Prostate gland (tissue), 2 donors: Measurements from ENCODE around the gene PRKAA2. TPM values are rescaled to one million over a fixed set of nuclear protein-coding genes. Genes with fewer than 3 reads are reported as not detected.

ENCODE experiments used
- DNase-seq: peaks from one replicate; pipeline ENCODE4 v3.0.0-alpha.2; 2019; ENCODE audit warnings: low spot score
- H3K27ac ChIP-seq, 2 donors: fragments of 200-600 bp; sonication (generic); 2 replicates each; pipeline ENCODE4 v1.5.1; 2017 to 2019
- H3K27me3 ChIP-seq: fragments of 200-600 bp; sonication (generic); replicated peaks from 2 replicates; pipeline ENCODE4 v1.5.1; 2019; ENCODE audit not compliant: insufficient read depth
- H3K36me3 ChIP-seq, 2 donors: fragments of 200-600 bp; sonication (generic); 1 replicate in 1 of 2; 2 replicates in 1 of 2; pipeline versions ENCODE4 v1.5.1 to v1.8.1; 2017 to 2019
- H3K4me1 ChIP-seq: fragments of 200-600 bp; sonication (generic); replicated peaks from 2 replicates; pipeline ENCODE4 v1.5.1; 2019
- H3K4me3 ChIP-seq, 2 donors: fragments of 200-600 bp; sonication (generic); 2 replicates each; pipeline ENCODE4 v1.5.1; 2017 to 2019
- H3K9me3 ChIP-seq: fragments of 200-600 bp; sonication (generic); 2 replicates; pipeline ENCODE4 v1.5.1; 2017
- POLR2A ChIP-seq: fragments of 450-650 bp; IDR thresholded peaks from one replicate; pipeline ENCODE4 v1.6.1; 2016; ENCODE audit warnings: antibody characterized with exemption, mild to moderate bottlenecking
- POLR2AphosphoS5 ChIP-seq: sonication (generic); formaldehyde crosslinking; IDR thresholded peaks from one replicate; pipeline ENCODE4 v1.6.1; 2017; ENCODE audit warnings: antibody characterized with exemption
- WGBS: methylation state at CpG from one replicate; pipeline ENCODE4 v1.1.5; 2018; 5-methylcytosine and 5-hydroxymethylcytosine counted together
- intact Hi-C: fragments of 100-400 bp; cut with DNase I; formaldehyde crosslinking; loops from one replicate; pipeline ENCODE4 v1.14.2; 2022
- total RNA-seq, 2 donors: library from RNA; depleted of rRNA; stranded (reverse); fragments of >200 nt; gene quantifications; one replicate each; pipeline ENCODE4 v1.1.0, GENCODE V29; 2016
- TF ChIP-seq, protein P1 (sequence below), 4 experiments: fragments of 200-600 bp in 2 of 4; fragments of 450-650 bp in 2 of 4; sonication (generic) in 2 of 4; IDR thresholded peaks; 1 replicate in 3 of 4; 2 replicates in 1 of 4; pipeline ENCODE4 v1.5.1; 2016 to 2019; ENCODE audit warnings: antibody characterized with exemption in 4 of 4, mild to moderate bottlenecking in 2 of 4, moderate library complexity in 2 of 4

PRKAA2 gene
- total RNA-seq, 2 donors from 2014 or later = 6.5 to 7.9 TPM

DNA sequence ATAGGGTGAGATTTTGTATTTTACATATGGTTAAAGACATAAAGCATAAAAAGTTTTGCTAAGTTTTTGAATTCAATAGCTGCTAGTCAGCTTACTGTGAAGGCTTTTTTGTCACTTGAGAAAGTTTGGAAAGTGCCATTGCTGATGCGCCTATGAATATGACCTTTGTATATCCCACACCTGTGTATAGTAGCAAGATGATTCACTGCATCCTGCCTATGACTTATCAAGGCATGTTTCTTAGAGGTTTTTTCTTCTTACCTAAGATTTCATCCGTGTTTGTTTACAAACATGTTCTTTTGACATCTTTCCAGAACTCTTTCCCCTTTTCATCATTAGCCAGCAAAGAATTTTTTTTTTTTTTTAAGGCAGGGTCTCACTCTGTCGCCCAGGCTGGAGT, 51.5 kb downstream of the PRKAA2 start:
- no peaks in the 10 kb centered on the region for H3K4me1 ChIP-seq
- no peaks in the 10 kb centered on the region for H3K27me3 ChIP-seq
- intact Hi-C loops = no loop called here
- no peak for TF ChIP-seq POLR2AphosphoS5
- no peak for TF ChIP-seq POLR2A
- TF ChIP-seq, protein P1, sequence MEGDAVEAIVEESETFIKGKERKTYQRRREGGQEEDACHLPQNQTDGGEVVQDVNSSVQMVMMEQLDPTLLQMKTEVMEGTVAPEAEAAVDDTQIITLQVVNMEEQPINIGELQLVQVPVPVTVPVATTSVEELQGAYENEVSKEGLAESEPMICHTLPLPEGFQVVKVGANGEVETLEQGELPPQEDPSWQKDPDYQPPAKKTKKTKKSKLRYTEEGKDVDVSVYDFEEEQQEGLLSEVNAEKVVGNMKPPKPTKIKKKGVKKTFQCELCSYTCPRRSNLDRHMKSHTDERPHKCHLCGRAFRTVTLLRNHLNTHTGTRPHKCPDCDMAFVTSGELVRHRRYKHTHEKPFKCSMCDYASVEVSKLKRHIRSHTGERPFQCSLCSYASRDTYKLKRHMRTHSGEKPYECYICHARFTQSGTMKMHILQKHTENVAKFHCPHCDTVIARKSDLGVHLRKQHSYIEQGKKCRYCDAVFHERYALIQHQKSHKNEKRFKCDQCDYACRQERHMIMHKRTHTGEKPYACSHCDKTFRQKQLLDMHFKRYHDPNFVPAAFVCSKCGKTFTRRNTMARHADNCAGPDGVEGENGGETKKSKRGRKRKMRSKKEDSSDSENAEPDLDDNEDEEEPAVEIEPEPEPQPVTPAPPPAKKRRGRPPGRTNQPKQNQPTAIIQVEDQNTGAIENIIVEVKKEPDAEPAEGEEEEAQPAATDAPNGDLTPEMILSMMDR (IDR thresholded peaks at IDR 0.05) = no peak
- no peak overlapping the region for H3K4me3 ChIP-seq
- no peak overlapping the region for H3K27ac ChIP-seq
- DNase-seq = no peak
- 89% methylated on average over 3 of the region's 3 CpGs for WGBS
- H3K9me3 ChIP-seq = no peaks in the 10 kb centered on the region
- no peaks in the 10 kb centered on the region for H3K36me3 ChIP-seq

DNA sequence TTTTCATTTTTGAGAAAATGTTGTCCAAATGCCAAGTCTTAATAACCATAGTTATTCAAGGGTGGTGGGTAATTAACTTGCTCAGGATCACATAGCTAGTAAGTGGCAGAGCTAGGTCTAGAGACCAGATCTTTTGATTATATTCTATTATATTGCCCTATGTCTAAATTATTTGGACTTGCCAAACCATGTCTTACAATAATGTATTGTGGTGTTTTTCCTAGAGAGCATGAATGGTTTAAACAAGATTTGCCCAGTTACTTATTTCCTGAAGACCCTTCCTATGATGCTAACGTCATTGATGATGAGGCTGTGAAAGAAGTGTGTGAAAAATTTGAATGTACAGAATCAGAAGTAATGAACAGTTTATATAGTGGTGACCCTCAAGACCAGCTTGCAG, 58.6 kb downstream of the PRKAA2 start:
- DNase-seq = no peak
- H3K9me3 ChIP-seq = no peaks in the 10 kb centered on the region
- no peaks in the 10 kb centered on the region for H3K27me3 ChIP-seq
- no peak overlapping the region for H3K27ac ChIP-seq
- H3K4me3 ChIP-seq = no peak overlapping the region
- no peaks in the 10 kb centered on the region for H3K36me3 ChIP-seq
- 95% methylated on average over 1 of the region's 1 CpG for WGBS
- no peaks in the 10 kb centered on the region for H3K4me1 ChIP-seq
- intact Hi-C loops = loop anchor here (10.0 kb wide), 1 partner anchor 119 kb away; no protein-coding TSS in a partner anchor
- TF ChIP-seq, protein P1 (IDR thresholded peaks at IDR 0.05) = no peak
- TF ChIP-seq POLR2AphosphoS5 = no peak
- no peak for TF ChIP-seq POLR2A

GRCh38 chr1:56707379-56707778, 62.3 kb downstream of the PRKAA2 start:
- DNase-seq = no peak
- H3K36me3 ChIP-seq = no peaks in the 10 kb centered on the region
- 86% methylated on average over 4 of the region's 4 CpGs for WGBS
- no peak for TF ChIP-seq POLR2AphosphoS5
- TF ChIP-seq, protein P1 (IDR thresholded peaks at IDR 0.05) = no peak
- no peak for TF ChIP-seq POLR2A
- H3K27me3 ChIP-seq = no peaks in the 10 kb centered on the region
- no peak overlapping the region for H3K4me3 ChIP-seq
- no peak overlapping the region for H3K27ac ChIP-seq
- H3K4me1 ChIP-seq = no peaks in the 10 kb centered on the region
- H3K9me3 ChIP-seq = no peaks in the 10 kb centered on the region
- intact Hi-C loops = loop anchor here (5.0 to 10.0 kb wide), 2 partner anchors 123 to 1420 kb away; no protein-coding TSS in a partner anchor

- Histone ChIP-seq H3K4me3 (no peak overlapping the region), H3K27ac (no peak overlapping the region), H3K9me3 (no peaks in the 10 kb centered on the region), H3K4me1 (no peaks in the 10 kb centered on the region), H3K27me3 (no peaks in the 10 kb centered on the region), H3K36me3 (no peaks in the 10 kb centered on the region)
- TF ChIP-seq POLR2AphosphoS5 = no peak
- TF ChIP-seq, protein P1 (IDR thresholded peaks at IDR 0.05) = peak; percentile 45 to 78 (median 65)
- DNase-seq = peak; percentile 36
- intact Hi-C loops = loop anchor here (5.0 to 10.0 kb wide), 2 partner anchors 125 to 1422 kb away; no protein-coding TSS in a partner anchor
- 8% methylated on average over 2 of the region's 2 CpGs for WGBS
Measured at GRCh38 chr1:56709269-56709880, 64.3 kb downstream of the PRKAA2 start.

DNA sequence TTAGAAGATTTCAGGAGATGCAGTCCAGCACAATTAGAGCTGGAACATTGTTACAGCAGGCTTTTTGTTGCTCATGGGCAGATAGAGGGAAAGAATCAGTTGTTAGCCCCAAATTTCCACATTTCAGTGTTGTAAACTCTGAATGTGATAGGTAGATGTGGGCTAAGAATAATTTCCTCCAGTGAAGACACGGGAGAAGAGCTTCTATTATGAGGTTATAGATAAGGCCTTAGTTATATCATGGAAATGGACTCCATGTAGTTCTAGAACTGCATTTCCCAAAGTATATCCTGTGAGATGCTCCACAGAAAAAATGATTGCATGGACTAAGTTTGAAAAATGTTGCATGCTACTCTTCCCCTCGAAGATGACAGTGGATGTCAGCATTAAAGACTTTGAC, 64.9 kb downstream of the PRKAA2 start:
- no peak for DNase-seq
- no peak for TF ChIP-seq POLR2A
- TF ChIP-seq, protein P1 (IDR thresholded peaks at IDR 0.05) = no peak
- TF ChIP-seq POLR2AphosphoS5 = no peak
- 76% methylated on average over 2 of the region's 2 CpGs for WGBS
- Histone ChIP-seq H3K27me3 (no peaks in the 10 kb centered on the region), H3K36me3 (no peaks in the 10 kb centered on the region), H3K4me3 (no peak overlapping the region), H3K4me1 (no peaks in the 10 kb centered on the region), H3K9me3 (no peaks in the 10 kb centered on the region), H3K27ac (no peak overlapping the region)
- intact Hi-C loops = loop anchor here (5.0 to 10.0 kb wide), 2 partner anchors 125 to 1423 kb away; no protein-coding TSS in a partner anchor
